IMR-90 (cell line): ENCODE results near the gene INPP1. TPM values are rescaled to one million over a fixed set of nuclear protein-coding genes. Genes with fewer than 3 reads are reported as not detected.
A peak's percentile ranks its signal among the peaks of the same experiment; 100 is the strongest.

ENCODE experiments used
- ATAC-seq: fragments of 200-7000 bp; cut with Tn5 transposase; 2 replicates; pipeline ENCODE4 v1.9.1; 2020; ENCODE audit warnings: low read depth, mild to moderate bottlenecking, moderate library complexity
- BruUV-seq: library from RNA; stranded (reverse); fragments of 400-500 nt; replicated peaks from 2 replicates; lab custom pipeline; 2021; lab: Mats Ljungman, UMichigan
- CTCF ChIA-PET: fragments of 300-600 bp; formaldehyde crosslinking; extraction: SDS; loops from one replicate; lab custom pipeline; 2021; ENCODE audit warnings: antibody characterized with exemption; lab: Yijun Ruan, JAX
- POLR2A ChIA-PET: fragments of 300-600 bp; sonication (Branson Sonifier 250); formaldehyde crosslinking; loops from one replicate; lab custom pipeline; 2022; ENCODE audit warnings: antibody characterized with exemption; ENCODE audit not compliant: unreplicated experiment; lab: Charles Lee
- DNase-seq: peaks from one replicate; pipeline ENCODE4 v3.0.0; 2013
- H2AFZ ChIP-seq: replicated peaks from 2 replicates; pipeline ENCODE3; 2013; ENCODE audit warnings: low read length, mild to moderate bottlenecking; ENCODE audit not compliant: poor library complexity
- H2AK5ac ChIP-seq: 2 replicates; pipeline ENCODE4 v1.6.1; 2013; ENCODE audit warnings: low read depth, low read length, inconsistent platforms
- H2AK9ac ChIP-seq: replicated peaks from 2 replicates; pipeline ENCODE3; 2013; ENCODE audit warnings: mild to moderate bottlenecking, low read depth, low read length, moderate library complexity; ENCODE audit not compliant: poor library complexity
- H2BK120ac ChIP-seq: 2 replicates; pipeline ENCODE4 v1.6.1; 2013; ENCODE audit warnings: low read depth, low read length, inconsistent platforms
- H2BK15ac ChIP-seq: 3 replicates; pipeline ENCODE4 v1.6.1; 2013; ENCODE audit warnings: low read depth, low read length, inconsistent platforms
- H2BK20ac ChIP-seq: 2 replicates; pipeline ENCODE4 v1.6.1; 2013; ENCODE audit warnings: low read depth, mild to moderate bottlenecking, inconsistent platforms, low read length, moderate library complexity
- H2BK5ac ChIP-seq: 2 replicates; pipeline ENCODE4 v1.6.1; 2013; ENCODE audit warnings: mild to moderate bottlenecking, low read depth, low read length, inconsistent platforms; ENCODE audit not compliant: poor library complexity, severe bottlenecking
- H3K14ac ChIP-seq: replicated peaks from 2 replicates; pipeline ENCODE4 v1.6.1; 2013; ENCODE audit warnings: low read depth, low read length, inconsistent platforms
- H3K18ac ChIP-seq: 2 replicates; pipeline ENCODE4 v1.6.1; 2013; ENCODE audit warnings: low read depth, low read length, control low read depth
- H3K23ac ChIP-seq: 2 replicates; pipeline ENCODE4 v1.6.1; 2013; ENCODE audit warnings: low read depth, low read length, inconsistent platforms
- H3K27ac ChIP-seq: 2 replicates; pipeline ENCODE4 v1.5.1; 2013; ENCODE audit warnings: mild to moderate bottlenecking, control low read depth, low read length; ENCODE audit not compliant: insufficient read depth
- H3K27me3 ChIP-seq: 2 replicates; pipeline ENCODE4 v1.6.1; 2013; ENCODE audit warnings: low read length; ENCODE audit not compliant: control insufficient read depth, insufficient read depth
- H3K36me3 ChIP-seq: 2 replicates; pipeline ENCODE4 v1.6.1; 2013; ENCODE audit warnings: low read length, mixed read lengths; ENCODE audit not compliant: control insufficient read depth, insufficient read depth
- H3K4ac ChIP-seq: 2 replicates; pipeline ENCODE4 v1.6.1; 2013; ENCODE audit warnings: low read depth, low read length, inconsistent platforms
- H3K4me1 ChIP-seq: 2 replicates; pipeline ENCODE4 v1.6.1; 2013; ENCODE audit warnings: low read length, mixed read lengths; ENCODE audit not compliant: control insufficient read depth, insufficient read depth
- H3K4me2 ChIP-seq: 2 replicates; pipeline ENCODE4 v1.6.1; 2013; ENCODE audit warnings: low read depth, mild to moderate bottlenecking, control low read depth, low read length, moderate library complexity
- H3K4me3 ChIP-seq: 2 replicates; pipeline ENCODE4 v1.5.1; 2013; ENCODE audit warnings: low read depth, mild to moderate bottlenecking, control low read depth, low read length, moderate library complexity; ENCODE audit not compliant: insufficient read depth
- H3K56ac ChIP-seq: 2 replicates; pipeline ENCODE4 v1.6.1; 2013; ENCODE audit warnings: low read length, inconsistent platforms; ENCODE audit not compliant: insufficient read depth; ENCODE audit errors: extremely low read depth
- H3K79me1 ChIP-seq, 2 experiments: 2 replicates each; pipeline ENCODE4 v1.6.1; 2013; ENCODE audit warnings: low read length in 2 of 2, inconsistent platforms in 1 of 2, low read depth in 1 of 2
- H3K9ac ChIP-seq: 2 replicates; pipeline ENCODE4 v1.6.1; 2013; ENCODE audit warnings: low read depth, low read length, control low read depth
- H3K9me1 ChIP-seq: 2 replicates; pipeline ENCODE4 v1.6.1; 2013; ENCODE audit warnings: low read length, inconsistent platforms; ENCODE audit not compliant: insufficient read depth
- H3K9me3 ChIP-seq: 2 replicates; pipeline ENCODE4 v1.6.1; 2013; ENCODE audit warnings: low read length; ENCODE audit not compliant: control insufficient read depth, insufficient read depth
- H4K20me1 ChIP-seq: 2 replicates; pipeline ENCODE4 v1.6.1; 2013; ENCODE audit warnings: low read length, inconsistent platforms; ENCODE audit not compliant: insufficient read depth
- H4K5ac ChIP-seq: 2 replicates; pipeline ENCODE4 v1.6.1; 2013; ENCODE audit warnings: mild to moderate bottlenecking, low read depth, low read length, control low read depth
- H4K8ac ChIP-seq, 2 experiments: 2 replicates each; pipeline ENCODE4 v1.6.1; 2013; ENCODE audit warnings: low read depth in 2 of 2, low read length in 2 of 2, control low read depth in 1 of 2, inconsistent platforms in 1 of 2
- H4K91ac ChIP-seq: 2 replicates; pipeline ENCODE4 v1.6.1; 2013; ENCODE audit warnings: low read depth, low read length, inconsistent platforms; ENCODE audit not compliant: insufficient read depth
- BHLHE40 ChIP-seq: fragments of 150-350 bp; IDR thresholded peaks from 2 replicates; pipeline ENCODE4 v1.6.1; 2016; ENCODE audit warnings: mild to moderate bottlenecking, low read depth, low read length
- RAD21 ChIP-seq: IDR thresholded peaks from 2 replicates; pipeline ENCODE4 v1.6.1; 2012; ENCODE audit warnings: low read length, improper control_type of control experiment
- RCOR1 ChIP-seq: IDR thresholded peaks from 2 replicates; pipeline ENCODE4 v1.6.1; 2012; ENCODE audit warnings: mild to moderate bottlenecking, low read length, improper control_type of control experiment; ENCODE audit not compliant: insufficient replicate concordance
- WGBS, 2 experiments: methylation state at CpG; one replicate each; pipeline versions ENCODE4 v1.1.5 to v1.1.7; 2013; ENCODE audit warnings: missing lambda C conversion rate in 2 of 2; ENCODE audit not compliant: insufficient read length in 1 of 2; ENCODE audit errors: extremely low coverage in 2 of 2; 5-methylcytosine and 5-hydroxymethylcytosine counted together
- dilution Hi-C: fragments of 300-500 bp; cut with HindIII; formaldehyde crosslinking; loops from one replicate; pipeline ENCODE4 v1.14.3; 2018; ENCODE audit warnings: low sequenced_read_pairs; ENCODE audit not compliant: unreplicated experiment
- in situ Hi-C: fragments of 300-500 bp; cut with MboI; formaldehyde crosslinking; loops from 3 replicates; pipeline ENCODE4 v1.14.3; 2019; ENCODE audit warnings: low sequenced_read_pairs, inconsistent platforms, mixed read lengths
- intact Hi-C: fragments of 100-400 bp; cut with micrococcal nuclease; formaldehyde crosslinking; loops from 2 replicates; pipeline ENCODE4 v1.10.0; 2022
- polyA plus RNA-seq, 3 experiments: library from polyadenylated mRNA; depleted of rRNA; stranded (reverse); fragments of >200 nt; gene quantifications; 2 replicates each; pipeline ENCODE4 v1.2.3, GENCODE V29; 2012; ENCODE audit warnings: low replicate concordance in 1 of 3
- total RNA-seq: library from RNA; depleted of rRNA; stranded (reverse); fragments of >200 nt; gene quantifications from 2 replicates; pipeline ENCODE4 v1.2.3, GENCODE V29; 2012
- TF ChIP-seq, protein P1 (sequence below): conservative IDR thresholded peaks from 2 replicates; pipeline ENCODE4 v1.5.1; 2012; ENCODE audit warnings: mild to moderate bottlenecking, low read depth, low read length, improper control_type of control experiment

INPP1 gene
- total and polyA plus RNA-seq, 2 of the 4 experiments (the other 2 are of a cell fraction), result 4.1 to 10.1 TPM

DNA sequence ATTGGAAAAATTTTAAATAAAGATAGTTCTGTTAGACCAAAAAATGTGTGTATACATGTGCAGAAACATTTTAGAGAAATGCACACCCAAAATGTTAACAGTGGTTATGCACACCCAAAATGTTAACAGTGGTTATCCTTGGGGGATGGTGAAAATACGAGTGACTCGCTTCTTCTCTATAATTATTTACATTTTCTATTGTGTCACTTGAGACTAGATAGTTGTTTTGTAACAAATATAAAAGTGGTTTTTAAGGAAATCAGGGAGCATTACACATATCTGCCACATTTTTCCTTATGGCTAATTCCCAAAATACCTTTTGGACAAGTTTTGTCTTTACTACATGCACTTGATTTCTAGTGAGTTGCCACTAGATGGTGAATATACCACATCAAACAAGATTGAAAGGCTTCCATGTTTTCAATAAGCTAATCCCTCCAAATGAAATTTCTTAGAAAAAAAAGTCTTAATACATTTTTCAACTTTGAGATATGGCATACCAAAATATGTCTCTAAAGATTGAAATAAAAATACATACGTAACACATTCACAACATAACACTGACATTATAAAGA lies 14.7 kb upstream of the INPP1 start:
- Histone ChIP-seq H3K18ac (no peak overlapping the region), H2BK120ac (no peak overlapping the region), H3K9me3 (no peaks in the 10 kb centered on the region), H2AK5ac (no peak overlapping the region), H3K14ac (no peak overlapping the region), H2BK5ac (no peak overlapping the region), H3K4me3 (no peak overlapping the region), H3K4me1 (no peaks in the 10 kb centered on the region), H3K27ac (no peak overlapping the region), H3K79me1 (no peaks in the 10 kb centered on the region), H3K4ac (no peak overlapping the region), H2BK20ac (no peak overlapping the region), H3K36me3 (no peaks in the 10 kb centered on the region), H3K4me2 (no peak overlapping the region), H3K9ac (no peak overlapping the region), H4K5ac (no peak overlapping the region), H2BK15ac (no peak overlapping the region), H3K27me3 (no peaks in the 10 kb centered on the region), H4K8ac (no peak overlapping the region), H2AK9ac (no peak overlapping the region), H3K23ac (no peak overlapping the region), H3K9me1 (no peaks in the 10 kb centered on the region), H3K56ac (no peak overlapping the region), H2AFZ (no peak overlapping the region), H4K20me1 (no peaks in the 10 kb centered on the region), H4K91ac (no peak overlapping the region)
- peak; percentile 33 for DNase-seq
- WGBS, 2 experiments, result no CpG with 5 or more reads among the region's 3 CpGs
- intact Hi-C loops (loop anchor here (1.0 kb wide), 1 partner anchor 183 kb away; no protein-coding TSS in a partner anchor), in situ Hi-C loops (no loop called here), dilution Hi-C loops (no loop called here)
- no TSS peak for BruUV-seq
- ATAC-seq, result peak; percentile 44
- ChIA-PET CTCF (interaction anchor here (0.6 to 1.3 kb wide), 3 partner anchors 9 to 23 kb away, joined by 3 to 5 read pairs (median 3); partner anchors contain the start of genes HIBCH and INPP1), POLR2A (no interaction called here)
- no peak for TF ChIP-seq RCOR1
- TF ChIP-seq BHLHE40, result no peak
- TF ChIP-seq RAD21, result peak; percentile 22; the same call in 1 of the 2 replicates
- TF ChIP-seq, protein P1, sequence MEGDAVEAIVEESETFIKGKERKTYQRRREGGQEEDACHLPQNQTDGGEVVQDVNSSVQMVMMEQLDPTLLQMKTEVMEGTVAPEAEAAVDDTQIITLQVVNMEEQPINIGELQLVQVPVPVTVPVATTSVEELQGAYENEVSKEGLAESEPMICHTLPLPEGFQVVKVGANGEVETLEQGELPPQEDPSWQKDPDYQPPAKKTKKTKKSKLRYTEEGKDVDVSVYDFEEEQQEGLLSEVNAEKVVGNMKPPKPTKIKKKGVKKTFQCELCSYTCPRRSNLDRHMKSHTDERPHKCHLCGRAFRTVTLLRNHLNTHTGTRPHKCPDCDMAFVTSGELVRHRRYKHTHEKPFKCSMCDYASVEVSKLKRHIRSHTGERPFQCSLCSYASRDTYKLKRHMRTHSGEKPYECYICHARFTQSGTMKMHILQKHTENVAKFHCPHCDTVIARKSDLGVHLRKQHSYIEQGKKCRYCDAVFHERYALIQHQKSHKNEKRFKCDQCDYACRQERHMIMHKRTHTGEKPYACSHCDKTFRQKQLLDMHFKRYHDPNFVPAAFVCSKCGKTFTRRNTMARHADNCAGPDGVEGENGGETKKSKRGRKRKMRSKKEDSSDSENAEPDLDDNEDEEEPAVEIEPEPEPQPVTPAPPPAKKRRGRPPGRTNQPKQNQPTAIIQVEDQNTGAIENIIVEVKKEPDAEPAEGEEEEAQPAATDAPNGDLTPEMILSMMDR, result peak; percentile 36
